Measurements from ENCODE around the gene CDCP2. TPM values are rescaled to one million over a fixed set of nuclear protein-coding genes. Genes with fewer than 3 reads are reported as not detected.

Gene CDCP2
- total RNA-seq, 1 experiment from 2014 or later = not detected

GRCh38 chr1:54111624-54112023 is 41.2 kb downstream of the CDCP2 start:
- H3K9me3 ChIP-seq (ENCODE audit: insufficient read depth, low read depth) = no peaks in the 10 kb centered on the region
- no peaks in the 10 kb centered on the region for H3K9me2 ChIP-seq (ENCODE audit: insufficient read depth)
- no peaks in the 10 kb centered on the region for H4K20me1 ChIP-seq (ENCODE audit: insufficient read depth)
- no peak overlapping the region for H3K4me3 ChIP-seq
- no TSS peak for BruUV-seq (replicated peaks)
- no peak for TF ChIP-seq CTCF (conservative IDR thresholded peaks at IDR 0.05)
- TF ChIP-seq EZH2 (IDR thresholded peaks at IDR 0.05; ENCODE audit: low read depth) = no peak
- H3K27me3 ChIP-seq (ENCODE audit: insufficient read depth, low read depth) = no peaks in the 10 kb centered on the region
- H3F3A ChIP-seq (ENCODE audit: insufficient read depth, low read depth) = no peaks in the 10 kb centered on the region
- ChIA-PET POLR2A (ENCODE audit: unreplicated experiment) (interaction anchor here (0.7 kb wide), 1 partner anchor 70 kb away, joined by 5 read pairs; no protein-coding TSS in a partner anchor), CTCF (interaction anchor here (0.6 kb wide), 2 partner anchors 9 to 470 kb away, joined by 3 read pairs; no protein-coding TSS in a partner anchor)
- no peak overlapping the region for H3K4me2 ChIP-seq
- no peaks in the 10 kb centered on the region for H3K4me1 ChIP-seq (replicated peaks; ENCODE audit: insufficient read depth)
- DNase-seq = no peak
- H3K79me2 ChIP-seq (ENCODE audit: low read depth) = no peaks in the 10 kb centered on the region
- intact Hi-C loops (cut with micrococcal nuclease; ENCODE audit: unreplicated experiment) = no loop called here
- H3K27ac ChIP-seq = no peak overlapping the region
- H2AFZ ChIP-seq = no peak overlapping the region
- no peaks in the 10 kb centered on the region for H3K36me3 ChIP-seq (ENCODE audit: low read depth)

- Histone ChIP-seq H3K27ac (no peak overlapping the region), H3K9me2 (ENCODE audit: insufficient read depth) (no peaks in the 10 kb centered on the region), H3K4me3 (no peak overlapping the region), H3K36me3 (ENCODE audit: low read depth) (no peaks in the 10 kb centered on the region), H3K79me2 (ENCODE audit: low read depth) (no peaks in the 10 kb centered on the region), H3F3A (ENCODE audit: insufficient read depth, low read depth) (no peaks in the 10 kb centered on the region), H3K4me2 (no peak overlapping the region), H3K27me3 (ENCODE audit: insufficient read depth, low read depth) (no peaks in the 10 kb centered on the region), H3K4me1 (replicated peaks; ENCODE audit: insufficient read depth) (no peaks in the 10 kb centered on the region), H2AFZ (no peak overlapping the region), H3K9me3 (ENCODE audit: insufficient read depth, low read depth) (no peaks in the 10 kb centered on the region), H4K20me1 (ENCODE audit: insufficient read depth) (no peaks in the 10 kb centered on the region)
- ChIA-PET POLR2A (ENCODE audit: unreplicated experiment) (interaction anchor here (0.7 kb wide), 1 partner anchor 71 kb away, joined by 5 read pairs; no protein-coding TSS in a partner anchor), CTCF (interaction anchor here (0.6 kb wide), 1 partner anchor 470 kb away, joined by 3 read pairs; no protein-coding TSS in a partner anchor)
- intact Hi-C loops (cut with micrococcal nuclease; ENCODE audit: unreplicated experiment) = no loop called here
- no TSS peak for BruUV-seq (replicated peaks)
- TF ChIP-seq EZH2 (IDR thresholded peaks at IDR 0.05; ENCODE audit: low read depth) = no peak
- no peak for TF ChIP-seq CTCF (conservative IDR thresholded peaks at IDR 0.05)
- DNase-seq = no peak
These were observed 41.8 kb downstream of the CDCP2 start for GRCh38 chr1:54110996-54111395.

GRCh38 chr1:54109129-54110090 is 43.4 kb downstream of the CDCP2 start:
- Histone ChIP-seq H3K4me2 (no peak overlapping the region), H4K20me1 (ENCODE audit: insufficient read depth) (no peaks in the 10 kb centered on the region), H3K4me1 (replicated peaks; ENCODE audit: insufficient read depth) (no peaks in the 10 kb centered on the region), H3K27me3 (ENCODE audit: insufficient read depth, low read depth) (no peaks in the 10 kb centered on the region), H3K27ac (no peak overlapping the region), H3F3A (ENCODE audit: insufficient read depth, low read depth) (no peaks in the 10 kb centered on the region), H3K79me2 (ENCODE audit: low read depth) (no peaks in the 10 kb centered on the region), H2AFZ (no peak overlapping the region), H3K36me3 (ENCODE audit: low read depth) (no peaks in the 10 kb centered on the region), H3K9me2 (ENCODE audit: insufficient read depth) (no peaks in the 10 kb centered on the region), H3K4me3 (no peak overlapping the region), H3K9me3 (ENCODE audit: insufficient read depth, low read depth) (no peaks in the 10 kb centered on the region)
- no peak for TF ChIP-seq CTCF (conservative IDR thresholded peaks at IDR 0.05)
- no TSS peak for BruUV-seq (replicated peaks)
- no peak for DNase-seq
- intact Hi-C loops (cut with micrococcal nuclease; ENCODE audit: unreplicated experiment) = no loop called here
- CTCF ChIA-PET = no interaction called here
- POLR2A ChIA-PET (ENCODE audit: unreplicated experiment) = no interaction called here

Measured in PC-9 (cell line).